ENCODE data around the gene PTPRM. TPM values are rescaled to one million over a fixed set of nuclear protein-coding genes. Genes with fewer than 3 reads are reported as not detected.

PTPRM gene
- total and polyA plus RNA-seq, 12 donors, result 31.7 to 116 (median 61.2) TPM

DNA sequence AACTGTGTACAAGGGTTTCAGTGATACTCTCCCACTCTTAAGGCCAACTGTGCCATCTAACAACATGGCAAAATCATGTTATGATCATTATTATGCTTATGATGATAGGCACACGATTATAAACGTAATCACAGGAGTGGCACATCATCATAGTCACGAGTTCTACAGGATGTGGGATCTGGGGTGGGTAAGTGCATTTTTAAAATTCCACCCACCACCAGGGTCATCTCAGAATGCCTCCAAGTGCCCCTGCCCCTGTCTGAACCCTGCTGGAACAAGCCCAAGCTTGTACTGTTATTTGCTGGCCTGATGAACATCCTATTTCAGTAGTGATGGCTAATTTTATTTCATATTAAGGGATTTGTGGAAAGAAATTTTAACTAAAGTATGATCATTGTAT lies 117.8 kb downstream of the PTPRM start:
- Histone ChIP-seq H3K9me3 (replicated peaks in 1 of 3) (no peaks in the 10 kb centered on the region), H3K27me3 (no peaks in the 10 kb centered on the region), H3K4me1 (replicated peaks in 1 of 2) (peaks cover 0 to 3% of the 10 kb centered on the region in 2 donors), H3K27ac (no peak overlapping the region), H3K4me3 (no peak overlapping the region), H3K36me3 (replicated peaks in 1 of 2) (no peaks in the 10 kb centered on the region)
- no peak for DNase-seq
- WGBS, 4 donors, result 71 to 89% (median 80%) methylated on average over 3 of the region's 3 CpGs
- TF ChIP-seq, protein P1, sequence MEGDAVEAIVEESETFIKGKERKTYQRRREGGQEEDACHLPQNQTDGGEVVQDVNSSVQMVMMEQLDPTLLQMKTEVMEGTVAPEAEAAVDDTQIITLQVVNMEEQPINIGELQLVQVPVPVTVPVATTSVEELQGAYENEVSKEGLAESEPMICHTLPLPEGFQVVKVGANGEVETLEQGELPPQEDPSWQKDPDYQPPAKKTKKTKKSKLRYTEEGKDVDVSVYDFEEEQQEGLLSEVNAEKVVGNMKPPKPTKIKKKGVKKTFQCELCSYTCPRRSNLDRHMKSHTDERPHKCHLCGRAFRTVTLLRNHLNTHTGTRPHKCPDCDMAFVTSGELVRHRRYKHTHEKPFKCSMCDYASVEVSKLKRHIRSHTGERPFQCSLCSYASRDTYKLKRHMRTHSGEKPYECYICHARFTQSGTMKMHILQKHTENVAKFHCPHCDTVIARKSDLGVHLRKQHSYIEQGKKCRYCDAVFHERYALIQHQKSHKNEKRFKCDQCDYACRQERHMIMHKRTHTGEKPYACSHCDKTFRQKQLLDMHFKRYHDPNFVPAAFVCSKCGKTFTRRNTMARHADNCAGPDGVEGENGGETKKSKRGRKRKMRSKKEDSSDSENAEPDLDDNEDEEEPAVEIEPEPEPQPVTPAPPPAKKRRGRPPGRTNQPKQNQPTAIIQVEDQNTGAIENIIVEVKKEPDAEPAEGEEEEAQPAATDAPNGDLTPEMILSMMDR (IDR thresholded peaks at IDR 0.05), result no peak
- no peak for TF ChIP-seq POLR2A (IDR thresholded peaks at IDR 0.05)
- intact Hi-C loops (cut with DNase I), result no loop called here

DNA sequence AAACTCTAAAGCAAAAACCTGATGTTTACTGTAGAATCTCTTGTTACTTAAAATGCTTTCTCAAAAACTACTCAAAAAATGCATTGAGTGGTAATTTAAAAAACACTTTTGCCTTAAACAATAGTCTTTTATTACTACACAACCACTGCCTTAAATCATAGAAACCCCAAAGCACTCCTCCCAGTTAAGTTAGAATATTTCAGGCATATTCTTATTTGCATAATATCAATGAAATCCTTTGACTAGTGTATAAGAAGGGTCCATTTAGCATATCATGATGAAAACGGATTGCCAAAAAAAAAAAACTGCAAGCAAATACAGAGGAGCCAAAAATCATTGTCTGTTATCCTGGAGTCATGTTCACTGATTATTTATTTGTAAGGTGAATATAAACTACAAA lies 119.2 kb downstream of the PTPRM start:
- Histone ChIP-seq H3K4me1 (replicated peaks in 1 of 2) (peaks cover 0 to 3% of the 10 kb centered on the region in 2 donors), H3K27me3 (no peaks in the 10 kb centered on the region), H3K4me3 (no peak overlapping the region), H3K36me3 (replicated peaks in 1 of 2) (no peaks in the 10 kb centered on the region), H3K9me3 (replicated peaks in 1 of 3) (no peaks in the 10 kb centered on the region), H3K27ac (no peak overlapping the region)
- TF ChIP-seq, protein P1 (IDR thresholded peaks at IDR 0.05), result no peak
- no peak for TF ChIP-seq POLR2A (IDR thresholded peaks at IDR 0.05)
- intact Hi-C loops (cut with DNase I), result no loop called here
- no peak for DNase-seq
- 60 to 69% (median 65%) methylated on average over 1 of the region's 1 CpG for WGBS, 4 donors

DNA sequence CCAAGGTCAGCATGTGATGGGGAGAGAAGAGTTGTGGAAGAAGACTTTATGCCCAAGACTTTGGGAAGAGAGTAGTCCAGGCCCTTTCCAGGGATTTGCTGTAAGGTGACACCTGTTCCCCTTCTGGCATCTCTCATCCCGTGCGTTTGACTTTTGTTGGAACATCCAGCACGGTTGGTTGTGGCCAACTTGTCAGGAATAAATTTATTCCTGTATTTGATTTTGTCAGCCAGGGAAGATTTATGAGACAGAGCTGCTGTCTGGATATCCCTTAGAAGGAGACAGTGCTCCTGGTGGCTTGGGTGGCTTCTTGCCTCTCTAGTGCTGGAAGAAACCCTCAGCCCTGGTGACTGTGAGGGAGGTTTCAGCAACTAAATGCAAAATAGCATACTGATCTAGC lies 121.5 kb downstream of the PTPRM start:
- TF ChIP-seq, protein P1 (IDR thresholded peaks at IDR 0.05), result no peak
- TF ChIP-seq POLR2A (IDR thresholded peaks at IDR 0.05), result no peak
- no peak overlapping the region for H3K27ac ChIP-seq
- peaks cover 0 to 3% of the 10 kb centered on the region in 2 donors for H3K4me1 ChIP-seq (replicated peaks in 1 of 2)
- H3K9me3 ChIP-seq (replicated peaks in 1 of 3), result no peaks in the 10 kb centered on the region
- no peaks in the 10 kb centered on the region for H3K36me3 ChIP-seq (replicated peaks in 1 of 2)
- no peaks in the 10 kb centered on the region for H3K27me3 ChIP-seq
- 81 to 94% (median 85%) methylated on average over 3 of the region's 3 CpGs for WGBS, 4 donors
- intact Hi-C loops (cut with DNase I), result no loop called here
- no peak for DNase-seq
- H3K4me3 ChIP-seq, result no peak overlapping the region

DNA sequence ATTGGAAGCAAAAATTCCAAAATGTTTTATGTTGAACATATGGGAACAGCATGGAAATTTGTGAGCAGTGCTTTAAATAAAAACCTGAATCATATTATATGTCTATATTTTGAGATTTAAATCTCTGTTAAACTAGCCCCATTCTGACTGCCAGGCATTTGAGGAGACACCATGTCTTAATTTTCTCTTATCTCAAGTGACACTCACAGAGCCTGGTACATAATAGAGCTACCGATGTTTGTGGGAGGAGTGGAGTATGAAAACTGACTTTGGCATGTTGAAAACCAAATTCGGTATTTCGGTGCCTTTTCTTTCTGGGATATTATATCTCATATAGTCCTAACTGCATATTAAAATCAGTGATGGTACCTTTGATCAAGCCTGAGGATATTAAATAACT lies 124.1 kb downstream of the PTPRM start:
- Histone ChIP-seq H3K4me1 (replicated peaks in 1 of 2) (no peaks in the 10 kb centered on the region), H3K4me3 (no peak overlapping the region), H3K36me3 (replicated peaks in 1 of 2) (no peaks in the 10 kb centered on the region), H3K27me3 (no peaks in the 10 kb centered on the region), H3K9me3 (replicated peaks in 1 of 3) (no peaks in the 10 kb centered on the region), H3K27ac (no peak overlapping the region)
- intact Hi-C loops (cut with DNase I), result no loop called here
- WGBS, 4 donors, result 90 to 95% (median 93%) methylated on average over 3 of the region's 3 CpGs
- TF ChIP-seq, protein P1 (IDR thresholded peaks at IDR 0.05), result no peak
- TF ChIP-seq POLR2A (IDR thresholded peaks at IDR 0.05), result no peak
- no peak for DNase-seq
